ENCODE measurements around the gene RANBP2. TPM values are rescaled to one million over a fixed set of nuclear protein-coding genes. Genes with fewer than 3 reads are reported as not detected.
A peak's percentile ranks its signal among the peaks of the same experiment; 100 is the strongest.
"Not testable (repeated sequence)": the region's sequence is repeated elsewhere in the genome, so short reads cannot be mapped to it uniquely, and the experiment has no call there.

RANBP2 gene
- 100 to 1,000 TPM; 137 to 140 TPM for total RNA-seq
- 544 to 573 reads per million in 2 donors for total RNA-seq

GRCh38 chr2:108719149-108720044, at the start of gene RANBP2:
RANBP2 (plus strand) TSS chr2:108719482; CDS start chr2:108719607, 125 bp downstream.
- ATAC-seq (peak; percentile 93), DNase-seq (peak; percentile 85 to 87 (median 87))
- H3K4me1 Mint-ChIP-seq: peaks cover 17% of the 10 kb centered on the region
- no peaks in the 10 kb centered on the region for H3K9me3 ChIP-seq (ENCODE audit: control insufficient read depth, low read length, poor library complexity, severe bottlenecking)
- H3K4me3 Mint-ChIP-seq: peak within 1 kb of the TSS; percentile 96
- no peaks in the 10 kb centered on the region for H3K36me3 Mint-ChIP-seq (ENCODE audit: low read depth)
- no peaks in the 10 kb centered on the region for H3K27me3 Mint-ChIP-seq
- H3K27ac Mint-ChIP-seq: peak within 1 kb of the TSS; percentile 98

DNA sequence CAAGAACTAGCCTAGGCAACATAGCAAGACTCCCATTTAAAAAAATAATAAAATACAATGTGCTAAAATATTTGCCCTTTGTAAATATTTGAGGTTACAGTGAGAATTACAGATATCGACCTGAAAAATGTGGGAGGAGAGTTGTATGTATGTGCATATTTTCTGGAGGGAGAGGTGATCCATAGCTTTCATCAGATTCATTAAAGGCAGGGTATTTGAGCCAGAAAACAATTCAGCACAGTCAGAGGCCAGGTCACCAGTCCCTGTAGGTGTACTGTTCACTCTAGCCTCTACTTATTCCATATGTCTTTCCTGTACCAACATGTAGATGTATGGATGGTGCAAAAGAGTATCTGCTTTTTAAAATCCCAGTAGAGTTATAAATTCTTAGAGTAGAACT, 49.0 kb upstream of the RANBP2 start:
- H3K4me3 Mint-ChIP-seq; DNase-seq; H3K27ac Mint-ChIP-seq; H3K36me3 Mint-ChIP-seq (ENCODE audit: low read depth); H3K4me1 Mint-ChIP-seq; H3K27me3 Mint-ChIP-seq; H3K9me3 ChIP-seq (ENCODE audit: control insufficient read depth, low read length, poor library complexity, severe bottlenecking); ATAC-seq: not testable (repeated sequence)

- not testable (repeated sequence) for H3K36me3 Mint-ChIP-seq (ENCODE audit: low read depth); H3K27ac Mint-ChIP-seq; H3K4me3 Mint-ChIP-seq; ATAC-seq; DNase-seq; H3K4me1 Mint-ChIP-seq; H3K27me3 Mint-ChIP-seq; H3K9me3 ChIP-seq (ENCODE audit: control insufficient read depth, low read length, poor library complexity, severe bottlenecking)
Observed at GRCh38 chr2:108672200-108672805, 47.0 kb upstream of the RANBP2 start.

GRCh38 chr2:108676522-108676921, 42.8 kb upstream of the RANBP2 start:
- H3K27ac Mint-ChIP-seq; H3K27me3 Mint-ChIP-seq; H3K36me3 Mint-ChIP-seq (ENCODE audit: low read depth); H3K9me3 ChIP-seq (ENCODE audit: control insufficient read depth, low read length, poor library complexity, severe bottlenecking); H3K4me3 Mint-ChIP-seq; H3K4me1 Mint-ChIP-seq; ATAC-seq; DNase-seq: not testable (repeated sequence)

DNA sequence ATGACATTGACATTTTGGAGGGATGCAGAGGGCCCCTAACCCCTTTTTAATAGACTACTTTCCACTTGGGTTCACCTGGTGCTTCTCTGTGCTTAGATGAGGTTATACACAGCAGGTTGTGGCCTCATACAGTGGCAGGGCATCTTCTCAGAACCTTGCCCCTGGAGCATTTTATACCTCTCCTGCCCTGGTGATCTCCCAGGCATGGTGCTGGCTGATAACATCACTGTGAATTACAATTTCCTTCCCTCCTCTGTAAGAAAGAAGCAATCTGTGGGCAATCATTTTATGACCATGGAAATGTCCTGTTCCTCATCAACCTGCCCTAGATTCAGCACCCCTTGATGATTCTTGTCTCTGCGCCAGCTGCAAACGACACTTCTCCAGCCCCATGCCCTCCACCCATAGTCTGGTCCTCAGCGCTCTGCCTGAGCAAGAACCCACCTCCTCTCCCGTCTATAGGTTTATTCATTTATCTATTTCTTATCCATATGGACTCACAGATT, 42.0 kb upstream of the RANBP2 start:
- not testable (repeated sequence) for DNase-seq; H3K27me3 Mint-ChIP-seq; ATAC-seq; H3K27ac Mint-ChIP-seq; H3K9me3 ChIP-seq (ENCODE audit: control insufficient read depth, low read length, poor library complexity, severe bottlenecking); H3K36me3 Mint-ChIP-seq (ENCODE audit: low read depth); H3K4me3 Mint-ChIP-seq; H3K4me1 Mint-ChIP-seq

GRCh38 chr2:108678198-108678651, 41.1 kb upstream of the RANBP2 start:
- ATAC-seq; H3K27me3 Mint-ChIP-seq; H3K4me3 Mint-ChIP-seq; DNase-seq; H3K9me3 ChIP-seq (ENCODE audit: control insufficient read depth, low read length, poor library complexity, severe bottlenecking); H3K36me3 Mint-ChIP-seq (ENCODE audit: low read depth); H3K4me1 Mint-ChIP-seq; H3K27ac Mint-ChIP-seq: not testable (repeated sequence)

DNA sequence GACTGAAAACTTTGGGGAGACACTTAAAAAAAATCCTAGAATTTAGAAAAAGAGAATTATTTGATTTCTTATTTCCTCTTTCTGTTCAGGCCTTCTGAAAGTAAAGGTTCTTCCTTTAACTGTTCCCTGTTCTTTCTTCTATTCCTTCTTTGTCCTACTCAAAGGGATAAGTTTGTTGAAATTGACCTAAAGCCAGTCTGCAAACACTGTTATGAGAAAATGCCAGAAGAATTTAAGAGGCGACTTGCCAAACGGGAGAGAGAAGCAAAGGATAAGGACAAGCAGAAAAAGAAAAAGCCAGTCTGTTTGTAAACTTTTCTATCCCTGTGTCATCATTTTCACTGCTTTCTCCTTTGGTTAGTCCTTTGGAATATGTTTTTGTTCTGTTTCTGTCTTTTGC, 38.5 kb upstream of the RANBP2 start:
- not testable (repeated sequence) for H3K27ac Mint-ChIP-seq; H3K36me3 Mint-ChIP-seq (ENCODE audit: low read depth); H3K4me1 Mint-ChIP-seq

DNA sequence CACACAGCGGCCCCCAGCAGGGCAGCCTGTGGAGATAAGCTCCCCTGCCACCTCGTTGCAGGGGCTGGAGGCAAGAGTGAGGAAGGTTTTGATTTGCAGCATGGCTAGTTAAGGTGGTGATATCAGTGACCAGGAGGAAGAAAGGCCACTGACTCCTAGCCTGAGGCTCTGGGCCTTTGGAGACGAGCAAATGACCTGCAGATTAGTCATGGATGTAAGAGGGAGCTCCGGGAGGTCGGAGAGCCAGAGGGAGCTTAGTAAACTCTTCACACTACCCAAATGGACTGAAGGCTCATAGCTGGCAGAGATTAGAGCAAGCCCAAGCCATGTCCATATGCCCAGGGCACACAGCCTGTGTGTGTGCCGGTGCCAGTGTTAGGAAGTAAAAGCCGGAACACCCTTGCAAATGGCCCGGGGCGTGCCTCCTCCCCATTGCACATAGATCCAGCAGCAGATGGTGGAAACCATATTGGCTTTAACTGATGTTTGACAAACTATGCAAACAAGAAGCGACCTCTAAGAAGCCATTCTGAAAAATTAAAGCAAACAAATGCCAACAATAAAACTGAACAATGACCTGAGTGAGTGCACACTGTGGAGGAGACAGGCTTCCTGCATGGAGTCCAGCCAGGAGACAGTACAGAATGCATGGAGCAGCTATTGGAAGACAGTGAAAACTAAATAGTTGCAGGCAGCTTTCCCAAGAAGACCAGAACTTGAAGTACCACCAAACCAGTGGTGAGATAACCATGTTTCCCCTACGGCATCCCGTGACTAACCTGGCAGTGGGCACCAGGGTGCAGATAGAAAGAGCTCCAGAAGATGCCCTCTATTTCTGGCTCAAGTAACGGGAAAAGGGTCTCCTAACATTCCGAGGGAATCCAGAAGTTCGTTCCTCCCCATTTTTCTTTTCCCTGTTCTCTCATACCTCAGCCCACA, 30.2 kb upstream of the RANBP2 start:
- H3K36me3 Mint-ChIP-seq (ENCODE audit: low read depth); H3K27ac Mint-ChIP-seq; ATAC-seq; H3K4me3 Mint-ChIP-seq; H3K9me3 ChIP-seq (ENCODE audit: control insufficient read depth, low read length, poor library complexity, severe bottlenecking); H3K27me3 Mint-ChIP-seq; H3K4me1 Mint-ChIP-seq; DNase-seq: not testable (repeated sequence)

More for the DNA sequence above, 38.5 kb upstream of the RANBP2 start:
- not testable (repeated sequence) for H3K27me3 Mint-ChIP-seq; H3K4me3 Mint-ChIP-seq; ATAC-seq; DNase-seq; H3K9me3 ChIP-seq (ENCODE audit: control insufficient read depth, low read length, poor library complexity, severe bottlenecking)

GRCh38 chr2:108690001-108690400, 29.3 kb upstream of the RANBP2 start:
- not testable (repeated sequence) for H3K27ac Mint-ChIP-seq; H3K4me1 Mint-ChIP-seq; DNase-seq; H3K9me3 ChIP-seq (ENCODE audit: control insufficient read depth, low read length, poor library complexity, severe bottlenecking); H3K36me3 Mint-ChIP-seq (ENCODE audit: low read depth); H3K27me3 Mint-ChIP-seq; H3K4me3 Mint-ChIP-seq
- peak; percentile 68 for ATAC-seq

GRCh38 chr2:108691447-108691846, 27.8 kb upstream of the RANBP2 start:
- H3K36me3 Mint-ChIP-seq (ENCODE audit: low read depth): no peaks in the 10 kb centered on the region
- H3K4me1 Mint-ChIP-seq: no peaks in the 10 kb centered on the region
- DNase-seq (no peak), ATAC-seq (no peak)
- H3K9me3 ChIP-seq (ENCODE audit: control insufficient read depth, low read length, poor library complexity, severe bottlenecking): no peaks in the 10 kb centered on the region
- no peak overlapping the region for H3K27ac Mint-ChIP-seq
- H3K27me3 Mint-ChIP-seq: no peaks in the 10 kb centered on the region
- no peak overlapping the region for H3K4me3 Mint-ChIP-seq

DNA sequence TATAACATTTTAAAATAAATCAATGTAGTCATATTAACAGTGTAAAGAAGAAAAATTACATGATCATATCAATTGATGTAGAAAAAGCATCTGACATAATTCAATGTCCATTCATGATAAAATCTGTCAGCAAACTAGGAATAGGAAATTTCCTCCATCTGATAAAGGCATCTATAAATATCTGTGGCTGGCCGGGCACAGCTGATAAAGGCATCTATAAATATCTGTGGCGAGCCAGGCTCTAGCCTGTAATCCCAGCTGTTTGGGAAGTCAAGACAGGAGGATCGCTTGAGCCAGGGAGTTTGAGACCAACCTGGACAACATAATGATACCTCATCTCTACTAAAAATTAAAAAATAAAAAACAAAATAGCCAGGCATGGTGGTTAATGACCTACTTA, 18.1 kb upstream of the RANBP2 start:
- DNase-seq (no peak), ATAC-seq (no peak)
- Mint-ChIP-seq H3K27me3 (no peaks in the 10 kb centered on the region), H3K36me3 (ENCODE audit: low read depth) (no peaks in the 10 kb centered on the region), H3K4me3 (no peak overlapping the region), H3K4me1 (no peaks in the 10 kb centered on the region), H3K27ac (no peak overlapping the region)
- no peaks in the 10 kb centered on the region for H3K9me3 ChIP-seq (ENCODE audit: control insufficient read depth, low read length, poor library complexity, severe bottlenecking)

GRCh38 chr2:108701806-108702205, 17.5 kb upstream of the RANBP2 start:
- Mint-ChIP-seq H3K36me3 (ENCODE audit: low read depth) (no peaks in the 10 kb centered on the region), H3K4me3 (no peak overlapping the region), H3K4me1 (no peaks in the 10 kb centered on the region), H3K27me3 (no peaks in the 10 kb centered on the region), H3K27ac (no peak overlapping the region)
- no peaks in the 10 kb centered on the region for H3K9me3 ChIP-seq (ENCODE audit: control insufficient read depth, low read length, poor library complexity, severe bottlenecking)
- DNase-seq: no peak
- ATAC-seq: no peak

DNA sequence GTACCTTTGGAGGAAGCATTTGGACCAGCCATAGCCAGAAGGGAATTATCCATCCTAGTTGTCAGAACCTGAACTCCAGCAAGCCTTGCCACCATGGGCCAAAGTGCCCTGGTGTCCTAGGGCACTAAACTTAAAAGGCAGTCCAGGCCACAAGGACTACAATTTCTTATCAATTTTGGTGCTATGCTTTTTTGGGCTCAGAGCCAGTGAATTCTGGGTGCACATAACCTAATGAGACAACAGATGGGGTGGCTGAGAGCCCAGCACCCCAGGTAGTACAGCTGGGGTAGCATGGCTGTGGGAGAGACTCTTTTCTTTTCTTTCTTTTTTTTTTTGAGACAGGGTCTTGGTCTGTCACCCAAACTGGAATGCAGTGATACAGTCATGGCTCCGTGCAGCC, 14.4 kb upstream of the RANBP2 start:
- H3K27ac Mint-ChIP-seq: no peak overlapping the region
- no peaks in the 10 kb centered on the region for H3K9me3 ChIP-seq (ENCODE audit: control insufficient read depth, low read length, poor library complexity, severe bottlenecking)
- H3K4me1 Mint-ChIP-seq: no peaks in the 10 kb centered on the region
- H3K4me3 Mint-ChIP-seq: no peak overlapping the region
- ATAC-seq (no peak), DNase-seq (no peak)
- H3K36me3 Mint-ChIP-seq (ENCODE audit: low read depth): no peaks in the 10 kb centered on the region
- no peaks in the 10 kb centered on the region for H3K27me3 Mint-ChIP-seq
